HG02970 (cell line): ENCODE data around the gene COL11A2.

ENCODE experiments used
- ATAC-seq: cut with Tn5 transposase; IDR thresholded peaks from one replicate; pipeline ENCODE4 v1.9.1; 2021; ENCODE audit warnings: mild to moderate bottlenecking, moderate library complexity, moderate number of reproducible peaks; ENCODE audit not compliant: unreplicated experiment, low FRiP score

The COL11A2 gene

DNA sequence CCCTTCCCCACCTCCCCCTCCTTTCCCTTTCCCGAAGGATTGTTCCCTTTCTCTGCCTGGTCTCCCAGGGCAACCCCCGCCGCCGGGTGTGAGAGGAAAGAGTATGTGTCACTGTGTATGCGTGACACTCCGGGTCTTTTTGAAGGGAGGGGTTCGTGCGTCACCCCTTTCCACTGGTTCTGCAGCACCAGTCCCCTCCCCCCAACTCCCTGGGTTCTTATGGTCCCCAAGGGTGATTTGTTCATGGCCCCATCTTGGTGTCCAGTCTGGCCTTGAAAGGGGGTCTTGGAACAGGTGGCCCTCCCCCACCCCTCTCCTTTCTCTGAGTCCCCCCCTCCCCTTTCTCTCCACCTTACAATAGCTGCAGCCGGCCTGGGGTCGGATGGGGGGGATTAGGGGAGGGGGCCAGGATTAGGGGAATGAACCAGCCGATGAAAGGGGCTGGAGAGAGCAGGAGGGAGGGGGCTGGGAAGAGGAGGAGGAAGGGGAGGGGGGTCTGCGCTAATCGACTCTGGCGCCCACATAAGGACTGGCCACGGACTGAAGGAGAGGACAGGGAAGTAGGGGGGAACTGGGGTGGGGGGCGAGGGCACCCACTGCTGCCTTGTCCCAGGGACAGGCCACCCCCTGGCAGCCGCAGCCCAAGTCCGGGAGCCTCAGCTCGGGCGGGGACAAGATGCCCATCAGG is 14.7 kb upstream of the COL11A2 start:
- ATAC-seq: no peak

DNA sequence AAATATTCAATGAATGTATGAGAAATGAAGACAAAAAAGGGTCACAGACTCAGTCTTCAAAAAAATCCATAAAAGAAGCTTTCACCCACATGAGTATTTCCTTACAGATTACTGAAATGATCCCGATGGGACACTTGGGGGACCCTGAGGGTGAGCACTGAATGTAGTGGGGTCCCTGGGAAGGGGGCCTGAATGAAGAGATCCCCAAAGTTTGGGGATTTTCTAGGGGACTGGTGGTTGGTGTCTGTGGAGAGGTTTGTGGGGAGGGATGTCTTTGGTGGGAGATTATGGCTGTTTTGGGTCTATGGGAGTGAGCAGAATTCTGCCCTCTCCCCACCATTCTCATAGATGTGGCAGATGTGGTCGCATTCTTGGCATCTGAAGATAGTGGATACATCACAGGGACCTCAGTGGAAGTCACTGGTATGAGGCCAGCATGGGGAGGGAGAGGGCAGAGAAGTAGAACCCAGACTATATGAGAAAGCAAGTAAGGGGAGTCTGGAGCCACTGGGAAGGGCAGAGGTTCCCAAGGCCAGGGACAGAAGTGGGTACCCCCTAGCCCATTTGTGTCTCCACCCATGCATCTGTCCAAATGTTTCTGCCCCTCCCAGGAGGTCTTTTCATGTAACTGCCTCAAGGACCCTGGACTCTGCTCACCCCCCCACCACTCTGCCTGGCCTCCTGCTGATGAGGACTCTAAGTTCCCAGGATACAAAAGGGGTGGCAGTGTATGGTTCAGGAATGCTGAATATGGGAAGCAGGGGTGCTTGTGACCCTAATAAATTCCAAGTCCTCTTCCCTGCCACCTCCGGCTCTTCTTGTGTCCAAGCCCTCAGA is 14.0 kb upstream of the COL11A2 start:
- no peak for ATAC-seq

DNA sequence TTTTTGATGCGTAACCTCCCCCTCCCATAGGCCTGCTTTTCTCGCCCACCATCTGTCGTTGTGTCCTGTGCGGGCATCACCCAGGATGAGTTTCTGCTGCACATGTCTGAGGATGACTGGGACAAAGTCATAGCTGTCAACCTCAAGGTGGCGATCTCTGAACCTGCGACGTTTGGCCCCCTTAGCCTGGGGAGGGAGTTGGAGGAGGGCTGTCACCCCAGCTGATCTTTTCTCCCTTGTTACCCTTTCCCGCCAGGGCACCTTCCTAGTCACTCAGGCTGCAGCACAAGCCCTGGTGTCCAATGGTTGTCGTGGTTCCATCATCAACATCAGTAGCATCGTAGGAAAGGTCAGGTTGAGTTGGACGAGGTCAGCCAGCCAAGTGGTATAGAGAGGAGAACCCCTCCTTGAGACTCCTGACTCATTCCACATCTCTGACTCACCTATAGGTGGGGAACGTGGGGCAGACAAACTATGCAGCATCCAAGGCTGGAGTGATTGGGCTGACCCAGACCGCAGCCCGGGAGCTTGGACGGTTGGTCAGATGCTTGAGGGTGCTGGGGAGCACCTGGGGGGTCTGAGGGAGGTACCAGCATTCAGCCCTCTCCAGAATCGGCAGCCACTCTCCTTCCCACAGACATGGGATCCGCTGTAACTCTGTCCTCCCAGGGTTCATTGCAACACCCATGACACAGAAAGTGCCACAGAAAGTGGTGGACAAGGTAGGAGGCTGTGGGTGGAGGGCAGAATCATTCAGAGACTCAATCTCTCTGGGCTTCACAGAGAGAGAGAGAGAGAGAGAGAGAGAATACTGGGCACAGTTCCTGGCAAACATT is 13.1 kb upstream of the COL11A2 start:
- no peak for ATAC-seq

DNA sequence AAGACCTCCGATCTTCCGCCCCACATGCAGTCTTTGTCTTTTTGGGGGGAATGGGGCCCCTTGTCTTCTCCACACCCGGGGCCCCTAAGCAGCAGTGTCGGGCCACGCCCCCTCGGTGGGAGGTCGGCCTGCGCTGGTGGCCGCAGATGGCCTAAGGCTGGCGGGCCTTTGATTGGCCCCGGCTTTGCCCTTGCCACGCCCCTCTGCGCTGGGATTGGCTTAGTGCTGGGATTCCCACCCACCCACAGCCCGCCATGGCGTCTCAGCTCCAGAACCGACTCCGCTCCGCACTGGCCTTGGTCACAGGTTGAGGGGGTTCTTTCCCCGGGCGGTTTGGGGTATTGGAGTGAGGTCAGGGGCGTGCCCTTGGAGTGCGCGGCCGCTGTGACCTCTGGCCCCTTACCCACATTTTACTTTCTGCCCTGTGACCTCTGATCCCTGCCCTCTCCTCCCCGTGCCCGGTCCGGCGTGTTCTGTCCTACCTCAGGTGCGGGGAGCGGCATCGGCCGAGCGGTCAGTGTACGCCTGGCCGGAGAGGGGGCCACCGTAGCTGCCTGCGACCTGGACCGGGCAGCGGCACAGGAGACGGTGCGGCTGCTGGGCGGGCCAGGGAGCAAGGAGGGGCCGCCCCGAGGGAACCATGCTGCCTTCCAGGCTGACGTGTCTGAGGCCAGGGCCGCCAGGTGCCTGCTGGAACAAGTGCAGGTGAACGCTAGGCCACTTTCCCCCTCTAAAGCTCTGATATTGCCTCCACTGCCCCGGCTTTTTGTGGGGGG is 12.3 kb upstream of the COL11A2 start, which contains the start of gene HSD17B8:
TSS of gene HSD17B8 (plus strand) at position 241 of the 776 bp plus-strand sequence. CDS start at position 255, 14 bp downstream.
- no peak for ATAC-seq

DNA sequence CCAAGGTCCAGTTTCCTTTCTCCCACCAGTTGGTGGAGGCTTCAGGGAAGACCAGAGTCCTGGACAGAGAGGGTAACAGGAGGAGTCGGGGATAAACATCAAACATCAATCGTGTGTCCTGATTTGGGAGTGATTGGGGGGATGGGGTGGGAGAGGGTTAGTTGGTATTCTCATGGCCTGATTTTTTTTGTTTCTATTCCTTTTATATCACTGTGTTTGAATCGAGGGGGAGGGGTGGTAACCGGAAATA is 11.8 kb upstream of the COL11A2 start:
- ATAC-seq: no peak

DNA sequence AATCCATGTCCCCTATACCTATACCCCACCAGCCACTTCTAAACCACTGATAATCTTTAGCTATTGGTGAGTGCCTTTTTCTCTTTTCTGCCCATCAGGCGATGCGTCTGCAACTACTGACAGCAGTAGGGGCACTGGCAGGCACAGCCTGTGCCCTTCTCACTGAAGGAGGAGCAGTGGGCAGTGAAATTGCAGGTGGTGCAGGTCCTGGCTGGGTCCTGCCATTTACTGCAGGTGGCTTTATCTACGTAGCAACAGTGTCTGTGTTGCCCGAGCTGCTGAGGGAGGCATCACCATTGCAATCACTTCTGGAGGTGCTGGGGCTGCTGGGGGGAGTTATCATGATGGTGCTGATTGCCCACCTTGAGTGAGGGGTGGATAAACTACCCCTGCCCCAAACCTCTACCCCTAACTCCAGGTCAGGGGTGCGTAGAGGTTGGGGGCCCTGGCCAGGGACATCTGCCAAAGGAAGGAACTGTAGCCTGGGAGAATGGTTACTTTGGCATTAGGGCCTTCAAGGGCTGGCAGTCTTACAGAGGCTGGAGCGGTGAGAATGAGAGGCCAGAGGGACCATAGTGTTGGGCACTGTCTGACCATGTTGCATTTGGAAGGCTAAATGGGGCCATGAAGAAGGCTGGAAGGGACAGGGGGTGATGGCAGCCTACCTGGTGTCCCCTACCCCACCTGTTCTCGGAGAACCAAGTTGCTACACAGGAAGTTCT is 11.3 kb upstream of the COL11A2 start:
- ATAC-seq: no peak

DNA sequence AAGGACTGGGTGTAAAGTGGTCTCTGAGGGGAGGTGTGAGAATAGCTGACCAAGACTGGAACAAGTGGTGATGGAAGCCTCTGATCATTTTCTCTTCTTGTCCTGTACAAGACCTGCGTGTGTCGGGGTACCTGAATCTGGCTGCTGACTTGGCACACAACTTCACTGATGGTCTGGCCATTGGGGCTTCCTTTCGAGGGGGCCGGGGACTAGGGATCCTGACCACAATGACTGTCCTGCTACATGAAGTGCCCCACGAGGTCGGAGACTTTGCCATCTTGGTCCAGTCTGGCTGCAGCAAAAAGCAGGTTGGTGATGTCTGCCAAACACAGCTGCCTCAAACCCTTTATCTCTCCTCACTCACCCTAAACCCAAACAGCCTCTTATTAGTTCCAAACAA is 10.5 kb upstream of the COL11A2 start:
- no peak for ATAC-seq

DNA sequence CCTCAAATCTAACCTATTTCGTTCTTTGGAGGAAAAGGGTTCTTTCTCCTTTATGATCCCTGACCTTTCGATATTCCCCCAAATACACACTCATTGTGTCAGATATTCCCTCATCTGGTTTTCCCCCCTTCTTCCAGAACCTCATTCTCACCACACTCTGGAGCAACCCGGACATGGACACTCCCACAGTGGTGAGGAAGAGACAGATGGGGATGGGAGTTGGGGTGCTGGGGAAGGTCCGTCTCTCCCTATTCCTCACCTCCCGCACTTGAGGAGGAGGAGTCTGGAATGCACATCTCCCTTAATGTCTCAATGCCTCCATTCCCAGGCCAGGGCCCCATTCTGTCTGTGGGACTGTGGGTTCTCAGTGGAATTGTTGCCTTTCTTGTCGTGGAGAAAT is 9.7 kb upstream of the COL11A2 start:
- no peak for ATAC-seq

DNA sequence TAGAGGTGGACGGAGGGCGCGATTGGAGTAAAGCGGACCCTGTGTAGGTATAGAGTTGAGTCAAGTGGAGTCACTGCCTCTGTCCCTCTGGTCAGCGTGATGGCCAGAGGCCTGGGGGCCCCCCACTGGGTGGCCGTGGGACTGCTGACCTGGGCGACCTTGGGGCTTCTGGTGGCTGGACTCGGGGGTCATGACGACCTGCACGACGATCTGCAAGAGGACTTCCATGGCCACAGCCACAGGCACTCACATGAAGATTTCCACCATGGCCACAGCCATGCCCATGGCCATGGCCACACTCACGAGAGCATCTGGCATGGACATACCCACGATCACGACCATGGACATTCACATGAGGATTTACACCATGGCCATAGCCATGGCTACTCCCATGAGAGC is 8.9 kb upstream of the COL11A2 start:
- peak; percentile 1 for ATAC-seq

DNA sequence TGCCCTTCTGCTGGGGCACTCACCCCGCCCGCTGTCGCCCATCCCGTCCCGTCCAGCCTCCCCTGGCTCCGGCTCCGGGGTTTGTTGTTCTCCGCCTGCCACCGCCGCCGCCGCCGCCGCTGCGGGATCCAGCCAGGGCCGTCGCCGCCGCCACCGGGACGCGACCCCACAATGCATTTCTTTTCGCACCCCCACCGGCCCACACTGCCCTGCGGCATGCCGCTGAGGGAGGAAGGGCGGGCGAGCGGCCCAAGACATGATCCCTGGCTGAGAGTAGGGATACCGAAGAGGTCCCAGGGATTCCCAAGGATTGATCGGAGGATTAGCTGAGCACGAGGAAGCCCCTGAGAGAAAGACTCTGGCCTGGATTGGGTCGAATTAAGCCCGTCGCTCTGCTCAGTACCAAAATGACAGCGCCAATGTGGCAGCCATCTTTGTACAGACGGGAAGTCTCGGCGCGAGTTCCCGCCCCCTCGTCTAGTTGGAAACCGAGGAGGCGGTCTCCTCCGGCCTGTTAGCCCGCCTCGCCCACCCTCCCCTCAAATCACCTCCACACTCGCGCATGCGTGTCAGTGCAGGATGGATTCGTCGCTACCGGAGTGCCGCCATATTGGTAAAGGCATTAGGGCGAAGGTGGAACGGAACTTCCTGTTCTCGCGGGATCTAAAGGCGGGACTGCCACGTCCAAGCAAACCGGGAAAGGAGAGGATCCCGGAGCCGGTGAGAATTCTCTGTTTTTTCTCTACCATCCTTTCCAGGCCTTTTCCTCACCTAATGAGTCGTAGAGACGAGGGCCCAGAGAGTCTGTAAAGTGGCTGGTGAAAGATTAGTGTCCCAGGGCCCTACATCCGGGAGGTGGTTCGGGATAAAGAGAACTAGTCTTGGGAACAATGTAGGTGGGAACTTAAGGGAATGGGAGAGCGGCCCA is 8.2 kb upstream of the COL11A2 start, which contains the start of the genes RXRB and SLC39A7:
TSS of gene RXRB (minus strand) at position 447 of the 928 bp plus-strand sequence. CDS start at position 258, 189 bp downstream.
TSS of gene SLC39A7 (plus strand) at position 649 of the 928 bp plus-strand sequence. CDS start 379 bp downstream, outside the sequence.
- ATAC-seq: peak; percentile 57

DNA sequence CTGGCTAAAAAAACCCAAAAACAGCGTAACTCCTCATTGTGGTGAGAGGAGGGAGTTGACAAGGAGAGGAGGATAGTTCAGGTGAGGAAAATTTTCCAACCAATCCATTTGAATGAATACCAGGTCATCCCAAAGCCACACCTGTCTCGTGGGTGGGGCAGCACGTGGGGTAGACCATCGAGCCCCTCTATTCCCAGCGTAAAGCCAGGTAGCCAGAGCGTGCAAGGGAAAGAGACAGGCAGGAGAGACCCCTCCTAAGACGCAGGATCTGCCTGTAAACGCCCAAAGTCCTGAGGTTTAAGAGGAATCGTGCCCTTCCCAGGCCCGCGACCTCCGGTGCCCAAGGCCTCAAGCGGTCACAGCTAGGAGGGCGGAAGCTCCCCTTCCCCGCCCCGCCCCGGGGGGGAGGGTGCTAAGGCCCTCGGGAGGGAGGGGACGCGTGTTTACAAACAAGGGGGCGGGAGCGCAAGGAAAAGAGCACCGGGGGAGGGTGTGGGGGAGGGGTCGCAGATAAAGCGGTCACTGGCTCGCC is 7.5 kb upstream of the COL11A2 start:
- ATAC-seq: no peak

DNA sequence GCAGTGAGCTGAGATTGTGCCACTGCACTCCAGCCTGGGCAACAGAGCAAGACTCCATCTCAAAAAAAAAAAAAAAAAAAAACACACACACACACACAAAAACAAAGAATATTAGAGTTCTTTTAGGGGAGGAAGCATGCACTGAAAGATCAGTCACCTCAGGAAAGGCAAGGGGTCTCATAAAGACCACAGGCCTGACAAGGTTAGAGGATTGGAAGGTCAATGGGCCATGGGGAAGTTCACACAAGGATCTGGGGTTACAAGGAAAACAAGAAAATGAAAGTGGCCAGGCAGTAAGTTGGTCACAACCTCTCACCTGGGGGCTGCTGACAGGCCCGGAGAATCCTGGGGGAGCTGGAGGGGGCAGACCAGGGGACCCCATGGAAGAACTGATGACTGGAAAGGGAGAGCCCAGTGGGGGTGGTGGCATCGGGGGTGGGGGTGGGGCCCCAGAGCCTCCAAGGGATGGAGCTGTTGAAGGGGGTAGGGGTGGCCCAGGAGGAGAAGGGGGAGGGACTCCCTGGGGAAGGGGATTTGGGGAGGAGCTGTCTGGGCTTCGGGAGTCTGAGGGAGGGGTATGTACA is 6.7 kb upstream of the COL11A2 start:
- ATAC-seq: no peak

DNA sequence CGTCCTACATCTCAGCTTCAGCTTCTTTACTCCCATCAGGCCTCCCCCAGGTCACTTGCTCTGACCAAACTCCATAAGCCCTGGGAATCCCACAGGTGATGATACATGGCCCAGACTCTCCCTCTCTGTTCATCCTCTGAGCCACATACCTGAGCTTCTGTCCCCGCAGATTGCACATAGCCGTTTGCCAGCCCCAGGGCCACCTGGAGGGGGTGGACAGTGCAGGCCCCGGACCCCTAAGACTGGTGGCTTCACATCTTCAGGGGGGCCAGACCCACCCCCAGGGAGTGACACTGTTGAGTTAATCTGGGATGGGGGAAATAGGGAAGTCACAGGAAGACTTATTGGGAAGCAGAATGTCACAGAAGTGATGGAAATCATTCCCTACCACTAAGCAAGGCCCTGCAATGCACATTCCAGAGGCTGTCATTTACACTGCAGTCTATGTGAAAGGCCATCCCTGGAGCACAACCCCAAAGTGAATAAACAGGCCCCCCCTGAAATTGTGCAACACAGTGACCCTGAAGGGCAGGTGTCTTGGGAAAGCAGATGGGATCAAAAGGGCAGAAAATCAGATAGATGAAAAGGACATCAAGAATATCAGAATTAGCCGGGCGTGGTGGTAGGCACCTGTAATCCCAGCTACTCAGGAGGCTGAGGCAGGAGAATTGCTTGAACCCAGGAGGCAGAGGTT is 6.0 kb upstream of the COL11A2 start:
- ATAC-seq: no peak

DNA sequence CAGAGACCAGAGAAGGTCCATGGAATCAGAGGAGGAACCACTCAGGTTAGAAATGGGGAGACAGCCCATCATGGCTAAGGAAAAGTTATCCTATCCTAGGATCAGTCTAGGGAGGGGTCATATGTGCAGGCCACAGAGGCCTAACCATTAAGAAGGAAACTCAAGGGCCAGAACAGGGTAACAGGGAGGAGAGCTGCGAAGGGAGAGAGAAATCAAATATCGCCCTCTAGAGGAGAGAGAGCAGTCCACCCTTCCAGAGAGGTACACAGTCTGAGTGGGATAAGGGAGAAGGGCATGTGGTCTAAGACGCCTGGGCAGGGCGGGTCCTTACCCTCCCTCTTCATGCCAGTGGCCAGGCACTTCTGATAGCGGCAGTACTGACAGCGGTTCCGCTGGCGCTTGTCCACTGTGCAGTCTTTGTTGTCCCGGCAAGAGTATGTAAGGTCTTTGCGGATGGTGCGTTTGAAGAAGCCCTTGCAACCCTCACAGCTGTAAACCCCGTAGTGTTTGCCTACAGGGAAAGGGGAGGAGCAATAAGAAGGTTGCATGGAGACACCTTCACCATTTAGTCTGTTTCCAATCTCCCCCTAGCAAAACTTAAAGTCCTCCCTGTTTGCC is 5.3 kb upstream of the COL11A2 start:
- no peak for ATAC-seq

DNA sequence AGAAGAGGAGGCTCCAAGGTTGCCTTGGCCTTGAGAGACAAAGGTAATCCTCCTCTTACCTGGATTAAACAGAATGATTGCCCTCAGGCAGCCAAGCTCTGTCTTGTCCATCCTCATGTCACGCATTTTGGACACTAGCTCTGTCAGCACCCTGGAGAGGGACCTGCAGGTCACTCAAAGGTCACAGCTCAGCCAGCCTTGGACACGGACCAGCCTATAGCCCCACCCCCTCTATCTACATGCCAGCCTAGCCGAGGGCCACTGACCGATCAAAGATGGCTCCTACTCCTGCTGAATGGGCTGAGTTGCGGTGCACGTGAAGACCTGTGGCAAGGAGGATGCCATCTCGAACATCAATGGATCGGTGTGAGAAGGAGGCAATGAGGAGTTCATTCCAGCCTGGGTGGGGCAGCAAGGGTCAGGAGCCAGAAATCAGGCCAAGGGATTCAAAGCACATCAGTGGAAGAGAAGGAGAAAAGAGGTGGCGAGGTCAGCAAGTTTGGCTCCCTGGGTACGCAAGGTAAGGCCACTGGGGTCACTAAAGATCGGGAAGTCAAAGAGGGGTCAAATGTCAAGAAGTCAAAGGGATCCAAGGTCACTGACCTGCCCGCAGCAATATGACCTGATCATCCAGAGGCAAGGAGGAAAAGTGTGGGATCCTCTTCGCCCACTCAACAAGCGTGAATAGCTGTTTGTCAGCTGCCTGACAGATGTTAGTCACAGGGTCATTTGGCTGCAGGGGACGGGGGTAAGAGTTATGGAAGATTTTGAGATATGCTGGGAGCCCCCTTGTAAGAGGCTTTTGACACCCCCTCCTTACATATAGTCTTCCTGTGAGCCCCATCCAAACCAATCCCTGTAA is 3.3 kb upstream of the COL11A2 start:
- ATAC-seq: no peak

DNA sequence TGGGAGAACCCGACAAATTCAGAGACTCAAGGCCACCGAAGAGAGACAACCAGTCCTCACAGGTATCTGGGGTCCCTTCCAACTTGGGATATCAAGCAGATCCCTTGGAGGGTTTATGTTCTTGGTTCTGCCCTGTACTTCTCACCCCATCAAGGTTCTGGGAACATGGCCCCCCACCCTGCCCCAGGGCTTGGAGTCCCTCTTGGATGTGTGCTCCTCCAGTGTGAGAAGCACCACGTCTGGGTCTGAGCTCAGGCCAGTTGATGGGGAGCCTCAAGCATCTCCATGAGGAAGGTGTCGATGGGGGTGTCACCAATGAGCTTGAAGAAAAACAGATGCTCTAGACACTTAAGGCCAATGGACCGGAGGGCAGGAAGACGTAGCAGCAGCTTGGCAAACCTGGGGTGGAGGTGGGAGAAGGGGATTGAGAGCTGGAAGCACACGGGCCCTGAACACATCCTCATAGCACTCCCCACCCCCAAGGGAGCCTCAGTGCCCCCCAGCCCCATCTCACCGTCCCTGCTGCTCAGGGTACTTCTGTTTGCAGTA is 2.2 kb upstream of the COL11A2 start:
- ATAC-seq: no peak
